H9 (cell line): ENCODE data around the gene UNC5A. TPM values are rescaled to one million over a fixed set of nuclear protein-coding genes. Genes with fewer than 3 reads are reported as not detected.

Source experiments
- DNase-seq: peaks from one replicate; pipeline ENCODE4 v3.0.0-alpha.2; 2017
- H2AFZ ChIP-seq: one replicate; pipeline ENCODE4 v1.6.1; 2013; ENCODE audit warnings: mild to moderate bottlenecking, low read length, control low read depth, moderate library complexity
- H2AK5ac ChIP-seq: 2 replicates; pipeline ENCODE4 v1.6.1; 2013; ENCODE audit warnings: low read length, control low read depth, mixed read lengths; ENCODE audit not compliant: insufficient read length
- H2BK120ac ChIP-seq: one replicate; pipeline ENCODE4 v1.6.1; 2013; ENCODE audit warnings: low read depth, mild to moderate bottlenecking, low read length, control low read depth, inconsistent platforms; ENCODE audit not compliant: poor library complexity, severe bottlenecking
- H2BK12ac ChIP-seq: 2 replicates; pipeline ENCODE4 v1.6.1; 2013; ENCODE audit warnings: low read length, control low read depth, mixed read lengths, low read depth; ENCODE audit not compliant: insufficient read length
- H2BK15ac ChIP-seq: 2 replicates; pipeline ENCODE4 v1.6.1; 2013; ENCODE audit warnings: low read depth, low read length, control low read depth
- H2BK20ac ChIP-seq: one replicate; pipeline ENCODE4 v1.6.1; 2013; ENCODE audit warnings: low read depth, mild to moderate bottlenecking, low read length, control low read depth, inconsistent platforms; ENCODE audit not compliant: poor library complexity, severe bottlenecking
- H2BK5ac ChIP-seq: 2 replicates; pipeline ENCODE4 v1.6.1; 2013; ENCODE audit warnings: low read length, control low read depth, mixed read lengths; ENCODE audit not compliant: insufficient read length
- H3K14ac ChIP-seq: 2 replicates; pipeline ENCODE4 v1.6.1; 2013; ENCODE audit warnings: low read length, control low read depth; ENCODE audit not compliant: insufficient read depth
- H3K18ac ChIP-seq: 2 replicates; pipeline ENCODE4 v1.6.1; 2013; ENCODE audit warnings: low read depth, mild to moderate bottlenecking, mixed read lengths, low read length, control low read depth; ENCODE audit not compliant: insufficient read length
- H3K23ac ChIP-seq: 2 replicates; pipeline ENCODE4 v1.6.1; 2013; ENCODE audit warnings: low read length, control low read depth, mixed read lengths, low read depth; ENCODE audit not compliant: insufficient read length
- H3K23me2 ChIP-seq: 2 replicates; pipeline ENCODE4 v1.6.1; 2013; ENCODE audit warnings: low read depth, mild to moderate bottlenecking, mixed read lengths, low read length, control low read depth; ENCODE audit not compliant: insufficient read length, poor library complexity, severe bottlenecking
- H3K27ac ChIP-seq: 2 replicates; pipeline ENCODE4 v1.5.1; 2013; ENCODE audit warnings: low read length, control low read depth, mixed read lengths, low read depth; ENCODE audit not compliant: insufficient read length
- H3K27me3 ChIP-seq: 2 replicates; pipeline ENCODE4 v1.6.1; 2013; ENCODE audit warnings: low read length, control low read depth, inconsistent platforms; ENCODE audit not compliant: insufficient read depth
- H3K4ac ChIP-seq: 2 replicates; pipeline ENCODE4 v1.6.1; 2013; ENCODE audit warnings: low read depth, mild to moderate bottlenecking, control low read depth, inconsistent platforms, low read length, moderate library complexity
- H3K4me1 ChIP-seq: 2 replicates; pipeline ENCODE4 v1.6.1; 2013; ENCODE audit warnings: low read length, control low read depth, inconsistent platforms; ENCODE audit not compliant: insufficient read depth
- H3K4me2 ChIP-seq: 2 replicates; pipeline ENCODE4 v1.6.1; 2013; ENCODE audit warnings: low read length, control low read depth, mixed read lengths; ENCODE audit not compliant: insufficient read length, insufficient read depth
- H3K56ac ChIP-seq: 2 replicates; pipeline ENCODE4 v1.6.1; 2013; ENCODE audit warnings: low read depth, mild to moderate bottlenecking, mixed read lengths, low read length, control low read depth; ENCODE audit not compliant: insufficient read length
- H3K79me1 ChIP-seq: 2 replicates; pipeline ENCODE4 v1.6.1; 2013; ENCODE audit warnings: low read depth, mild to moderate bottlenecking, moderate library complexity, low read length, control low read depth, inconsistent platforms; ENCODE audit not compliant: insufficient read depth, poor library complexity, severe bottlenecking
- H3K79me2 ChIP-seq: 2 replicates; pipeline ENCODE4 v1.6.1; 2013; ENCODE audit warnings: low read length, control low read depth, inconsistent platforms; ENCODE audit not compliant: insufficient read depth
- H3K9ac ChIP-seq: 2 replicates; pipeline ENCODE4 v1.6.1; 2013; ENCODE audit warnings: low read length, control low read depth, mixed read lengths; ENCODE audit not compliant: insufficient read length; ENCODE audit errors: extremely low read depth
- H3K9me3 ChIP-seq: one replicate; pipeline ENCODE4 v1.6.1; 2013; ENCODE audit warnings: low read depth, low read length, inconsistent platforms; ENCODE audit not compliant: control insufficient read depth
- H3T11ph ChIP-seq: one replicate; pipeline ENCODE4 v1.6.1; 2013; ENCODE audit warnings: mild to moderate bottlenecking, low read length, control low read depth, inconsistent platforms
- H4K20me1 ChIP-seq: one replicate; pipeline ENCODE4 v1.6.1; 2013; ENCODE audit not compliant: control insufficient read depth, insufficient read length, insufficient read depth
- H4K5ac ChIP-seq: 2 replicates; pipeline ENCODE4 v1.6.1; 2013; ENCODE audit warnings: low read depth, mild to moderate bottlenecking, mixed read lengths, low read length, control low read depth; ENCODE audit not compliant: insufficient read length
- H4K8ac ChIP-seq: replicated peaks from 2 replicates; pipeline ENCODE4 v1.6.1; 2013; ENCODE audit warnings: low read length, control low read depth, mixed read lengths, low read depth; ENCODE audit not compliant: insufficient read length
- H4K91ac ChIP-seq: 2 replicates; pipeline ENCODE4 v1.6.1; 2013; ENCODE audit warnings: low read depth, mild to moderate bottlenecking, moderate library complexity, mixed read lengths, low read length, control low read depth; ENCODE audit not compliant: insufficient read length
- H3K27ac Mint-ChIP-seq, 3 experiments: 2 replicates in 2 of 3; 3 replicates in 1 of 3; pipeline ENCODE4 v1.8.0; 2020 to 2021; ENCODE audit warnings: mixed read lengths in 3 of 3, mild to moderate bottlenecking in 1 of 3, moderate library complexity in 1 of 3
- H3K27me3 Mint-ChIP-seq: 2 replicates; pipeline ENCODE4 v1.8.0; 2021; ENCODE audit warnings: low read depth, mild to moderate bottlenecking, moderate library complexity, mixed read lengths
- H3K36me3 Mint-ChIP-seq, 3 experiments: 2 replicates in 2 of 3; 3 replicates in 1 of 3; pipeline ENCODE4 v1.8.0; 2020 to 2021; ENCODE audit warnings: low read depth in 3 of 3, mixed read lengths in 3 of 3; ENCODE audit not compliant: insufficient read depth in 1 of 3
- H3K4me1 Mint-ChIP-seq, 2 experiments: 2 replicates each; pipeline ENCODE4 v1.8.0; 2020; ENCODE audit warnings: mixed read lengths in 2 of 2
- H3K4me3 Mint-ChIP-seq, 2 experiments: 2 replicates in 1 of 2; 3 replicates in 1 of 2; pipeline ENCODE4 v1.8.0; 2020 to 2021; ENCODE audit warnings: mild to moderate bottlenecking in 2 of 2, mixed read lengths in 2 of 2, moderate library complexity in 1 of 2
- H3K9me3 Mint-ChIP-seq, 2 experiments: 2 replicates in 1 of 2; 3 replicates in 1 of 2; pipeline ENCODE4 v1.8.0; 2020; ENCODE audit warnings: mild to moderate bottlenecking in 2 of 2, mixed read lengths in 2 of 2, moderate library complexity in 1 of 2
- WGBS: extraction: QIAGEN DNeasy Blood & Tissue Kit; methylation state at CpG from one replicate; pipeline ENCODE4 v1.1.7; 2013; ENCODE audit warnings: missing lambda C conversion rate, low lambda C conversion rate, mixed read lengths; ENCODE audit not compliant: insufficient read length; ENCODE audit errors: extremely low coverage; 5-methylcytosine and 5-hydroxymethylcytosine counted together
- total RNA-seq: library from RNA; stranded (reverse); gene quantifications from 2 replicates; pipeline ENCODE4 v1.2.1, GENCODE V29; 2021
- TF ChIP-seq, protein P1 (sequence below): fragments of 200-600 bp; sonication (generic); conservative IDR thresholded peaks from 3 replicates; pipeline ENCODE4 v1.8.0; 2021; ENCODE audit warnings: antibody characterized with exemption, mild to moderate bottlenecking

The UNC5A gene
- total RNA-seq, 1 experiment from 2014 or later: 4.4 TPM

DNA sequence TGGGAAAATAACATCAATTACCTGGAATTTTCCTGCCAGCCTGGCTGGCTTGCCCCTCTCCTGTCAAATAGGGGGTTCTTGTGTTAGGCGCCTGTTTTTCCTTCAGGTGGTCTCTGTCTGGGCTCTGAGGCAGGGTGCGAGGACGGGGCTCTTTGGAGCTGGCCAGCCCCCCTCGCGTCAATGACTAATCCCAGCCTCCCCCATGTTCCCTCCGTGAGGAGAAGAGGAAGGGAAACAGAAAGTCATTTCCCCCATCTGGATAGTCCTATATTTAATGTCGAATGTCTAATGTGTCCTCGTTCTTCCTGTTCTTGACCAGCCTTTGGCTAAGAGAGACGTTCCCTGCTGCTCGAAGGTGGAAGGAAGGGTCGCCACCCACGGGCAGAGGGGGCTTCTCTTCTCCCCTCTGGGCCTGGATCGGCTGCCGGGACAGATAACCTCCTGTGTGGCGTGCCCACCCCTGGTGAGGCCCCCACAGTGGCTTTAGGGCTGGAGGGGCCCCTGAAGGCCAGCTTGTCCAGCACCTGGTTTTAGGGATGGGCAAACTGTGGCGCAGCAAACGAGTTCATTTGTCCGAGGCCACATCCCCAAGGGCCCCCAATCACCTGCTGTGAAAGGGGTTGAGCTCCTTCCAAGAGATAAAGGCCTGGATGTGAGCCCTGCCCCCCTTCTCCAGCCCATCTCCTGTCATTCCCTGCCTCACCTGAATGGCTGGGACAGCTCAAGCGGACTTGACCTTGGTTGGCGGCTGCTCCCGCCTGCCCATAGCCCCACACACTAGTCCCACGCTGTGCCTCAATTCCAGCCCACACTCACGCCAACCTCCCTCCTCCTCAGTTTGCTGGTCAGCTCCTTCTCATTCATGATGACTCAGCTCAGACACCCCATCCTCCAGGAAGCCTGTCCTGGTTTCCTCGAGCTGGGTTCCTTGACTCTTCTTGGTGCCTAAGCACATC, 35.9 kb upstream of the UNC5A start:
- Histone ChIP-seq H3K9me3 (no peaks in the 10 kb centered on the region), H3K79me2 (no peaks in the 10 kb centered on the region), H3K4ac (no peak overlapping the region), H2BK15ac (no peak overlapping the region), H3K4me1 (peaks cover 9% of the 10 kb centered on the region), H3K79me1 (no peaks in the 10 kb centered on the region), H4K8ac (no peak overlapping the region), H3K27ac (no peak overlapping the region), H3K27me3 (no peaks in the 10 kb centered on the region), H4K91ac (no peak overlapping the region), H2AFZ (no peak overlapping the region), H3T11ph (no peak overlapping the region), H3K9ac (no peak overlapping the region), H3K14ac (no peak overlapping the region), H4K20me1 (peaks cover 2% of the 10 kb centered on the region), H4K5ac (no peak overlapping the region), H2BK5ac (no peak overlapping the region), H3K56ac (no peak overlapping the region), H2BK120ac (no peak overlapping the region), H2AK5ac (no peak overlapping the region), H2BK20ac (no peak overlapping the region), H2BK12ac (no peak overlapping the region), H3K23ac (no peak overlapping the region), H3K23me2 (no peaks in the 10 kb centered on the region), H3K18ac (no peak overlapping the region), H3K4me2 (no peak overlapping the region)
- Mint-ChIP-seq H3K27ac (peak overlapping the region in 2 of 3 experiments; percentile 7 to 40; a peak in 3 of 7 replicates), H3K9me3 (peaks cover 3 to 5% of the 10 kb centered on the region in 2 experiments; a peak in 2 of 5 replicates), H3K27me3 (peaks cover 29% of the 10 kb centered on the region), H3K4me1 (peaks cover 18 to 32% of the 10 kb centered on the region in 2 experiments), H3K4me3 (peak overlapping the region in 1 of 2 experiments; percentile 31; a peak in 2 of 5 replicates), H3K36me3 (peaks cover 0 to 4% (median 0%) of the 10 kb centered on the region in 3 experiments; a peak in 2 of 7 replicates)
- WGBS: no CpG with 5 or more reads among the region's 24 CpGs
- TF ChIP-seq, protein P1, sequence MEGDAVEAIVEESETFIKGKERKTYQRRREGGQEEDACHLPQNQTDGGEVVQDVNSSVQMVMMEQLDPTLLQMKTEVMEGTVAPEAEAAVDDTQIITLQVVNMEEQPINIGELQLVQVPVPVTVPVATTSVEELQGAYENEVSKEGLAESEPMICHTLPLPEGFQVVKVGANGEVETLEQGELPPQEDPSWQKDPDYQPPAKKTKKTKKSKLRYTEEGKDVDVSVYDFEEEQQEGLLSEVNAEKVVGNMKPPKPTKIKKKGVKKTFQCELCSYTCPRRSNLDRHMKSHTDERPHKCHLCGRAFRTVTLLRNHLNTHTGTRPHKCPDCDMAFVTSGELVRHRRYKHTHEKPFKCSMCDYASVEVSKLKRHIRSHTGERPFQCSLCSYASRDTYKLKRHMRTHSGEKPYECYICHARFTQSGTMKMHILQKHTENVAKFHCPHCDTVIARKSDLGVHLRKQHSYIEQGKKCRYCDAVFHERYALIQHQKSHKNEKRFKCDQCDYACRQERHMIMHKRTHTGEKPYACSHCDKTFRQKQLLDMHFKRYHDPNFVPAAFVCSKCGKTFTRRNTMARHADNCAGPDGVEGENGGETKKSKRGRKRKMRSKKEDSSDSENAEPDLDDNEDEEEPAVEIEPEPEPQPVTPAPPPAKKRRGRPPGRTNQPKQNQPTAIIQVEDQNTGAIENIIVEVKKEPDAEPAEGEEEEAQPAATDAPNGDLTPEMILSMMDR: no peak
- peak; percentile 73 for DNase-seq
